GM12892 (cell line): Measurements from ENCODE around the gene RAB37.

Source experiments
- POLR2A ChIP-seq: IDR thresholded peaks from 2 replicates; pipeline ENCODE4 v1.6.1; 2011; ENCODE audit warnings: low read depth, low read length, control low read depth
- POLR2AphosphoS5 ChIP-seq: IDR thresholded peaks from 2 replicates; pipeline ENCODE4 v1.6.1; 2011; ENCODE audit warnings: low read depth, low read length, control low read depth

- peak; percentile 61 for TF ChIP-seq POLR2AphosphoS5
- TF ChIP-seq POLR2A = peak; percentile 88
Measured at GRCh38 chr17:74776044-74776962, 39.2 kb downstream of the RAB37 start, which contains the start of gene NAT9.
